Measurements from ENCODE around the gene COA4.
"Not testable (repeated sequence)": the region's sequence is repeated elsewhere in the genome, so short reads cannot be mapped to it uniquely, and the experiment has no call there.

The COA4 gene

GRCh38 chr11:73876424-73877310 lies at the start of gene COA4, which contains the start of gene PAAF1:
Gene COA4 (minus strand): TSS chr11:73876846. CDS start chr11:73873378, 3,468 bp downstream.
Gene PAAF1 (plus strand): TSS chr11:73876999. CDS start chr11:73877022, 23 bp downstream.
- H3K4me3 ChIP-seq = peak within 1 kb of the TSS; percentile 61 to 88 (median 62)
- H3K27ac ChIP-seq = peak within 1 kb of the TSS in 20 of 21 experiments; percentile 57 to 91 (median 86)

GRCh38 chr11:73921180-73921579 lies 44.5 kb upstream of the COA4 start:
- no peak overlapping the region for H3K4me3 ChIP-seq
- H3K27ac ChIP-seq = no peak overlapping the region

GRCh38 chr11:73916435-73916834 lies 39.8 kb upstream of the COA4 start:
- no peak overlapping the region for H3K4me3 ChIP-seq
- no peak overlapping the region for H3K27ac ChIP-seq

GRCh38 chr11:73914284-73914683 lies 37.6 kb upstream of the COA4 start:
- H3K4me3 ChIP-seq = no peak overlapping the region
- no peak overlapping the region for H3K27ac ChIP-seq

- no peak overlapping the region for H3K4me3 ChIP-seq
Measured at GRCh38 chr11:73913472-73913871, 36.8 kb upstream of the COA4 start.

GRCh38 chr11:73912026-73912425 lies 35.4 kb upstream of the COA4 start:
- no peak overlapping the region for H3K27ac ChIP-seq
- H3K4me3 ChIP-seq = no peak overlapping the region

More at GRCh38 chr11:73913472-73913871, 36.8 kb upstream of the COA4 start:
- H3K27ac ChIP-seq = no peak overlapping the region

- Histone ChIP-seq H3K27ac (no peak overlapping the region), H3K4me3 (no peak overlapping the region)
Measured at GRCh38 chr11:73907191-73907590, 30.5 kb upstream of the COA4 start.

- H3K27ac ChIP-seq = no peak overlapping the region
- no peak overlapping the region for H3K4me3 ChIP-seq
Measured at GRCh38 chr11:73902303-73902702, 25.7 kb upstream of the COA4 start.

- Histone ChIP-seq H3K4me3 (no peak overlapping the region), H3K27ac (no peak overlapping the region)
Measured at GRCh38 chr11:73894725-73895335, 18.2 kb upstream of the COA4 start.

- H3K27ac ChIP-seq = no peak overlapping the region
- no peak overlapping the region for H3K4me3 ChIP-seq
Measured at GRCh38 chr11:73893041-73893440, 16.4 kb upstream of the COA4 start.

- Histone ChIP-seq H3K4me3 (no peak overlapping the region), H3K27ac (no peak overlapping the region)
Measured at GRCh38 chr11:73889536-73889935, 12.9 kb upstream of the COA4 start.

- Histone ChIP-seq H3K27ac (no peak overlapping the region), H3K4me3 (no peak overlapping the region)
Measured at GRCh38 chr11:73889019-73889418, 12.4 kb upstream of the COA4 start.

- Histone ChIP-seq H3K27ac (no peak overlapping the region), H3K4me3 (no peak overlapping the region)
Measured at GRCh38 chr11:73888244-73888643, 11.6 kb upstream of the COA4 start.

- H3K27ac ChIP-seq = no peak overlapping the region
- no peak overlapping the region for H3K4me3 ChIP-seq
Measured at GRCh38 chr11:73883856-73884255, 7.2 kb upstream of the COA4 start.

- H3K27ac ChIP-seq, H3K4me3 ChIP-seq: not testable (repeated sequence)
Measured at GRCh38 chr11:73880449-73880848, 3.8 kb upstream of the COA4 start.

GRCh38 chr11:73878771-73879170 lies 2.1 kb upstream of the COA4 start:
- no peak overlapping the region for H3K27ac ChIP-seq
- H3K4me3 ChIP-seq = no peak overlapping the region

GRCh38 chr11:73875840-73876239 lies 806 bp downstream of the COA4 start:
- Histone ChIP-seq H3K4me3 (peak overlapping the region; percentile 61 to 88 (median 62)), H3K27ac (peak overlapping the region in 19 of 21 experiments; percentile 57 to 91 (median 85))

- Histone ChIP-seq H3K4me3 (peak overlapping the region in 2 of 7 experiments; percentile 61 to 76), H3K27ac (peak overlapping the region in 4 of 21 experiments; percentile 80 to 90 (median 88))
Measured at GRCh38 chr11:73875380-73875779, 1.3 kb downstream of the COA4 start.

- Histone ChIP-seq H3K4me3 (no peak overlapping the region), H3K27ac (no peak overlapping the region)
Measured at GRCh38 chr11:73872749-73873357, 3.8 kb downstream of the COA4 start.

GRCh38 chr11:73870261-73870660 lies 6.4 kb downstream of the COA4 start:
- Histone ChIP-seq H3K4me3 (no peak overlapping the region), H3K27ac (no peak overlapping the region)

Data from skin epidermis (tissue), 12 donors.